Psoas muscle (tissue), 8 donors: ENCODE measurements around the gene ATIC. TPM values are rescaled to one million over a fixed set of nuclear protein-coding genes. Genes with fewer than 3 reads are reported as not detected.

Source experiments
- ATAC-seq, 4 donors: fragments of 200-7000 bp; cut with Tn5 transposase; one replicate each; pipeline ENCODE4 v1.9.1; 2020; ENCODE audit warnings: moderate library complexity in 3 of 4, mild to moderate bottlenecking in 2 of 4
- DNase-seq, 2 donors: peaks; one replicate each; pipeline ENCODE4 v3.0.0-alpha.2; 2020
- H3K27ac ChIP-seq: fragments of 200-600 bp; one replicate; pipeline ENCODE4 v1.8.0; 2022
- H3K27me3 ChIP-seq, 3 donors: fragments of 200-600 bp in 1 of 3; one replicate each; pipeline versions ENCODE4 v1.6.1 to v1.8.0; 2013 to 2022; ENCODE audit warnings: low read length in 2 of 3, mild to moderate bottlenecking in 2 of 3, moderate library complexity in 1 of 3; ENCODE audit not compliant: insufficient read depth in 3 of 3
- H3K36me3 ChIP-seq, 2 donors: fragments of 200-600 bp in 1 of 2; one replicate each; pipeline versions ENCODE4 v1.6.1 to v1.8.0; 2013 to 2022; ENCODE audit warnings: low read depth in 1 of 2, mild to moderate bottlenecking in 1 of 2, moderate library complexity in 1 of 2; ENCODE audit not compliant: insufficient read depth in 1 of 2
- H3K4me1 ChIP-seq: fragments of 200-600 bp; one replicate; pipeline ENCODE4 v1.8.0; 2022
- H3K4me3 ChIP-seq: fragments of 200-600 bp; one replicate; pipeline ENCODE4 v1.8.0; 2022; ENCODE audit warnings: mild to moderate bottlenecking
- H3K9me3 ChIP-seq: fragments of 200-600 bp; one replicate; pipeline ENCODE4 v1.8.0; 2022
- CTCF ChIP-seq: fragments of 200-600 bp; IDR thresholded peaks from one replicate; pipeline ENCODE4 v1.8.0; 2022; ENCODE audit warnings: antibody characterized with exemption
- WGBS, 3 donors: extraction: QIAGEN DNeasy Blood & Tissue Kit; methylation state at CpG; one replicate each; pipeline versions ENCODE4 v1.1.6 to v1.1.7; 2013; 5-methylcytosine and 5-hydroxymethylcytosine counted together
- intact Hi-C, 2 donors: fragments of 100-400 bp; cut with DNase I; formaldehyde crosslinking; loops; one replicate each; pipeline versions ENCODE4 v1.11.0 to v1.14.2; 2022
- polyA plus RNA-seq, 3 donors: library from polyadenylated mRNA; stranded (reverse); fragments of 200-250 nt; gene quantifications; one replicate each; pipeline ENCODE4 v1.2.3, GENCODE V29; 2013
- total RNA-seq, 4 donors: library from RNA; stranded (reverse); fragmentation: NEBNext Ultra II Directional in 2 of 4; extraction: Animal tissue kit (Norgen Biotek cat#: 25700) in 2 of 4; gene quantifications; one replicate each; pipeline versions ENCODE4 v1.2.1 to v1.2.4, GENCODE V29; 2021 to 2023
- donor health status: healthy with polysubstance abuse.
- donor health status: DM: no; HTN: no; CAD: no; lungs with moderate emphysema.
- donor health status: Bipolar disorder and iron deficiency.
- donor health status: healthy.
- donor health status: DM: yes; HTN: yes; CAD: no.
- donor health status: DM: no; HTN: no; CAD: no.
- donor health status: DM: no; HTN: no; CAD: no.
- donor health status: DM: yes; HTN: yes; CAD: no.

ATIC gene
- total and polyA plus RNA-seq, 7 donors: 50.9 to 147 (median 83.8) TPM

GRCh38 chr2:215386566-215386965 lies 74.7 kb downstream of the ATIC start:
- TF ChIP-seq CTCF: no peak
- WGBS, 3 donors: 96 to 99% (median 97%) methylated on average over 7 of the region's 7 CpGs
- Histone ChIP-seq H3K9me3 (no peaks in the 10 kb centered on the region), H3K36me3 (peaks cover 0 to 48% of the 10 kb centered on the region in 2 donors), H3K27ac (no peak overlapping the region), H3K4me3 (no peak overlapping the region), H3K4me1 (no peaks in the 10 kb centered on the region), H3K27me3 (no peaks in the 10 kb centered on the region)
- intact Hi-C loops: no loop called here
- DNase-seq (no peak), ATAC-seq (no peak)

GRCh38 chr2:215388002-215388728 lies 76.3 kb downstream of the ATIC start:
- intact Hi-C loops: no loop called here
- no peak for TF ChIP-seq CTCF
- Histone ChIP-seq H3K36me3 (peaks cover 0 to 44% of the 10 kb centered on the region in 2 donors), H3K27ac (no peak overlapping the region), H3K4me1 (no peaks in the 10 kb centered on the region), H3K27me3 (no peaks in the 10 kb centered on the region), H3K9me3 (no peaks in the 10 kb centered on the region), H3K4me3 (no peak overlapping the region)
- DNase-seq (no peak), ATAC-seq (no peak)
- 89 to 95% (median 94%) methylated on average over 7 of the region's 7 CpGs for WGBS, 3 donors

- ATAC-seq (no peak), DNase-seq (no peak)
- no peak for TF ChIP-seq CTCF
- no peaks in the 10 kb centered on the region for H3K27me3 ChIP-seq
- no peaks in the 10 kb centered on the region for H3K9me3 ChIP-seq
- H3K4me1 ChIP-seq: no peaks in the 10 kb centered on the region
- peaks cover 0 to 40% of the 10 kb centered on the region in 2 donors for H3K36me3 ChIP-seq
- WGBS, 3 donors: 94 to 98% (median 97%) methylated on average over 2 of the region's 2 CpGs
- no peak overlapping the region for H3K4me3 ChIP-seq
- H3K27ac ChIP-seq: no peak overlapping the region
- intact Hi-C loops: no loop called here
Observed at GRCh38 chr2:215390550-215390913, 78.7 kb downstream of the ATIC start.

GRCh38 chr2:215391531-215391930 lies 79.7 kb downstream of the ATIC start:
- no peak for TF ChIP-seq CTCF
- H3K27me3 ChIP-seq: no peaks in the 10 kb centered on the region
- no peak for ATAC-seq
- no peak for DNase-seq
- 94 to 95% (median 94%) methylated on average over 5 of the region's 5 CpGs for WGBS, 3 donors
- intact Hi-C loops: no loop called here
- no peaks in the 10 kb centered on the region for H3K9me3 ChIP-seq
- peaks cover 0 to 35% of the 10 kb centered on the region in 2 donors for H3K36me3 ChIP-seq
- no peak overlapping the region for H3K4me3 ChIP-seq
- H3K27ac ChIP-seq: no peak overlapping the region
- H3K4me1 ChIP-seq: no peaks in the 10 kb centered on the region

- Histone ChIP-seq H3K4me3 (no peak overlapping the region), H3K27me3 (no peaks in the 10 kb centered on the region), H3K27ac (no peak overlapping the region), H3K36me3 (peaks cover 0 to 31% of the 10 kb centered on the region in 2 donors), H3K9me3 (no peaks in the 10 kb centered on the region), H3K4me1 (no peaks in the 10 kb centered on the region)
- ATAC-seq: no peak
- no peak for TF ChIP-seq CTCF
- intact Hi-C loops: no loop called here
- DNase-seq: no peak
Observed at GRCh38 chr2:215392164-215392563, 80.3 kb downstream of the ATIC start.
